ENCODE measurements around the gene TMEM263. TPM values are rescaled to one million over a fixed set of nuclear protein-coding genes. Genes with fewer than 3 reads are reported as not detected.

Gene TMEM263
- polyA plus RNA-seq, 1 donor from 2014 or later, result 27.1 TPM

- Histone ChIP-seq H3F3A (ENCODE audit: insufficient read depth, low read length, poor library complexity, severe bottlenecking) (no peaks in the 10 kb centered on the region), H3K79me2 (replicated peaks; ENCODE audit: insufficient read depth, low read length) (no peaks in the 10 kb centered on the region), H3K9ac (ENCODE audit: low read length) (no peak overlapping the region), H3K27ac (ENCODE audit: low read length) (no peak overlapping the region), H3K4me3 (ENCODE audit: low read length) (no peak overlapping the region), H3K27me3 (ENCODE audit: insufficient read depth, low read depth, low read length) (no peaks in the 10 kb centered on the region), H2AFZ (ENCODE audit: low read depth, low read length) (no peak overlapping the region), H3K9me2 (ENCODE audit: insufficient read depth, low read length) (no peaks in the 10 kb centered on the region), H4K20me1 (ENCODE audit: insufficient read depth) (no peaks in the 10 kb centered on the region), H3K36me3 (ENCODE audit: insufficient read depth, low read length) (no peaks in the 10 kb centered on the region), H3K9me3 (ENCODE audit: low read length) (no peaks in the 10 kb centered on the region), H3K4me2 (ENCODE audit: low read length) (no peak overlapping the region)
- TF ChIP-seq REST (IDR thresholded peaks at IDR 0.05; ENCODE audit: borderline replicate concordance), result no peak
- TF ChIP-seq SMC3 (conservative IDR thresholded peaks at IDR 0.05; ENCODE audit: poor library complexity), result no peak
- TF ChIP-seq MXI1 (conservative IDR thresholded peaks at IDR 0.05; ENCODE audit: poor library complexity, severe bottlenecking), result no peak
- TF ChIP-seq CTCF (IDR thresholded peaks at IDR 0.05; ENCODE audit: poor library complexity, severe bottlenecking), result no peak
- TF ChIP-seq EZH2 (IDR thresholded peaks at IDR 0.05; ENCODE audit: borderline replicate concordance, insufficient read depth, low read length, poor library complexity, severe bottlenecking), result no peak
- TF ChIP-seq TAF1 (IDR thresholded peaks at IDR 0.05; ENCODE audit: low read depth), result no peak
- TF ChIP-seq EP300 (conservative IDR thresholded peaks at IDR 0.05; ENCODE audit: poor library complexity, severe bottlenecking), result no peak
- TF ChIP-seq RAD21 (conservative IDR thresholded peaks at IDR 0.05), result no peak
- no peak for TF ChIP-seq POLR2AphosphoS5 (IDR thresholded peaks at IDR 0.05)
Observed at GRCh38 chr12:106934277-106934676, 21.4 kb upstream of the TMEM263 start.

- Histone ChIP-seq H2AFZ (ENCODE audit: low read depth, low read length) (no peak overlapping the region), H3K9me2 (ENCODE audit: insufficient read depth, low read length) (no peaks in the 10 kb centered on the region), H3K4me3 (ENCODE audit: low read length) (no peak overlapping the region), H3K36me3 (ENCODE audit: insufficient read depth, low read length) (no peaks in the 10 kb centered on the region), H3K27me3 (ENCODE audit: insufficient read depth, low read depth, low read length) (no peaks in the 10 kb centered on the region), H3K27ac (ENCODE audit: low read length) (no peak overlapping the region), H4K20me1 (ENCODE audit: insufficient read depth) (no peaks in the 10 kb centered on the region), H3K9ac (ENCODE audit: low read length) (no peak overlapping the region), H3K9me3 (ENCODE audit: low read length) (no peaks in the 10 kb centered on the region), H3F3A (ENCODE audit: insufficient read depth, low read length, poor library complexity, severe bottlenecking) (no peaks in the 10 kb centered on the region), H3K4me2 (ENCODE audit: low read length) (no peak overlapping the region), H3K79me2 (replicated peaks; ENCODE audit: insufficient read depth, low read length) (no peaks in the 10 kb centered on the region)
- no peak for TF ChIP-seq CTCF (IDR thresholded peaks at IDR 0.05; ENCODE audit: poor library complexity, severe bottlenecking)
- TF ChIP-seq RAD21 (conservative IDR thresholded peaks at IDR 0.05), result no peak
- TF ChIP-seq POLR2AphosphoS5 (IDR thresholded peaks at IDR 0.05), result no peak
- no peak for TF ChIP-seq REST (IDR thresholded peaks at IDR 0.05; ENCODE audit: borderline replicate concordance)
- no peak for TF ChIP-seq EZH2 (IDR thresholded peaks at IDR 0.05; ENCODE audit: borderline replicate concordance, insufficient read depth, low read length, poor library complexity, severe bottlenecking)
- no peak for TF ChIP-seq EP300 (conservative IDR thresholded peaks at IDR 0.05; ENCODE audit: poor library complexity, severe bottlenecking)
- TF ChIP-seq MXI1 (conservative IDR thresholded peaks at IDR 0.05; ENCODE audit: poor library complexity, severe bottlenecking), result no peak
- no peak for TF ChIP-seq TAF1 (IDR thresholded peaks at IDR 0.05; ENCODE audit: low read depth)
- TF ChIP-seq SMC3 (conservative IDR thresholded peaks at IDR 0.05; ENCODE audit: poor library complexity), result no peak
Observed at GRCh38 chr12:106941481-106942156, 14.1 kb upstream of the TMEM263 start.
